NOMO-1 (cell line): ENCODE data around the gene THSD7A.

Source experiments
- DNase-seq, 2 experiments: peaks; one replicate each; lab custom pipeline; 2025; ENCODE audit not compliant: unreplicated experiment in 2 of 2; lab: John Stamatoyannopoulos, UW

Gene THSD7A

GRCh38 chr7:11811709-11812108 is 20.3 kb downstream of the THSD7A start:
- no peak for DNase-seq

GRCh38 chr7:11810043-11810625 is 21.9 kb downstream of the THSD7A start:
- no peak for DNase-seq

GRCh38 chr7:11807000-11807399 is 25.0 kb downstream of the THSD7A start:
- no peak for DNase-seq

GRCh38 chr7:11804621-11805020 is 27.4 kb downstream of the THSD7A start:
- no peak for DNase-seq

GRCh38 chr7:11795231-11795630 is 36.8 kb downstream of the THSD7A start:
- no peak for DNase-seq

GRCh38 chr7:11792166-11792565 is 39.8 kb downstream of the THSD7A start:
- DNase-seq, result no peak

GRCh38 chr7:11788568-11788967 is 43.4 kb downstream of the THSD7A start:
- no peak for DNase-seq

GRCh38 chr7:11787534-11787933 is 44.5 kb downstream of the THSD7A start:
- no peak for DNase-seq

- DNase-seq, result no peak
These were observed 45.8 kb downstream of the THSD7A start for GRCh38 chr7:11786186-11786585.

GRCh38 chr7:11784769-11785536 is 47.0 kb downstream of the THSD7A start:
- DNase-seq, result no peak

GRCh38 chr7:11779864-11780674 is 51.9 kb downstream of the THSD7A start:
- DNase-seq, result no peak

- DNase-seq, result no peak
These were observed 56.0 kb downstream of the THSD7A start for GRCh38 chr7:11776039-11776438.

- DNase-seq, result no peak
These were observed 56.6 kb downstream of the THSD7A start for GRCh38 chr7:11775401-11775800.

- DNase-seq, result no peak
These were observed 63.7 kb downstream of the THSD7A start for GRCh38 chr7:11768263-11768662.

- DNase-seq, result peak in 1 of 2 experiments; percentile 22
These were observed 64.8 kb downstream of the THSD7A start for GRCh38 chr7:11767148-11767547.

- DNase-seq, result peak; percentile 35 to 93
These were observed 71.6 kb downstream of the THSD7A start for GRCh38 chr7:11760372-11760771.

- DNase-seq, result no peak
These were observed 73.3 kb downstream of the THSD7A start for GRCh38 chr7:11758627-11759111.

- DNase-seq, result no peak
These were observed 74.8 kb downstream of the THSD7A start for GRCh38 chr7:11757153-11757552.

GRCh38 chr7:11754933-11755332 is 77.1 kb downstream of the THSD7A start:
- no peak for DNase-seq

GRCh38 chr7:11754123-11754522 is 77.9 kb downstream of the THSD7A start:
- peak in 1 of 2 experiments; percentile 36 for DNase-seq

GRCh38 chr7:11753433-11753832 is 78.6 kb downstream of the THSD7A start:
- no peak for DNase-seq
